H9 (cell line): ENCODE results near the gene FRMD1. TPM values are rescaled to one million over a fixed set of nuclear protein-coding genes. Genes with fewer than 3 reads are reported as not detected.

ENCODE experiments used
- DNase-seq: peaks from one replicate; pipeline ENCODE4 v3.0.0-alpha.2; 2017
- H2AFZ ChIP-seq: one replicate; pipeline ENCODE4 v1.6.1; 2013; ENCODE audit warnings: mild to moderate bottlenecking, low read length, control low read depth, moderate library complexity
- H2AK5ac ChIP-seq: 2 replicates; pipeline ENCODE4 v1.6.1; 2013; ENCODE audit warnings: low read length, control low read depth, mixed read lengths; ENCODE audit not compliant: insufficient read length
- H2BK120ac ChIP-seq: one replicate; pipeline ENCODE4 v1.6.1; 2013; ENCODE audit warnings: low read depth, mild to moderate bottlenecking, low read length, control low read depth, inconsistent platforms; ENCODE audit not compliant: poor library complexity, severe bottlenecking
- H2BK12ac ChIP-seq: 2 replicates; pipeline ENCODE4 v1.6.1; 2013; ENCODE audit warnings: low read length, control low read depth, mixed read lengths, low read depth; ENCODE audit not compliant: insufficient read length
- H2BK15ac ChIP-seq: 2 replicates; pipeline ENCODE4 v1.6.1; 2013; ENCODE audit warnings: low read depth, low read length, control low read depth
- H2BK20ac ChIP-seq: one replicate; pipeline ENCODE4 v1.6.1; 2013; ENCODE audit warnings: low read depth, mild to moderate bottlenecking, low read length, control low read depth, inconsistent platforms; ENCODE audit not compliant: poor library complexity, severe bottlenecking
- H2BK5ac ChIP-seq: 2 replicates; pipeline ENCODE4 v1.6.1; 2013; ENCODE audit warnings: low read length, control low read depth, mixed read lengths; ENCODE audit not compliant: insufficient read length
- H3K14ac ChIP-seq: 2 replicates; pipeline ENCODE4 v1.6.1; 2013; ENCODE audit warnings: low read length, control low read depth; ENCODE audit not compliant: insufficient read depth
- H3K18ac ChIP-seq: 2 replicates; pipeline ENCODE4 v1.6.1; 2013; ENCODE audit warnings: low read depth, mild to moderate bottlenecking, mixed read lengths, low read length, control low read depth; ENCODE audit not compliant: insufficient read length
- H3K23ac ChIP-seq: 2 replicates; pipeline ENCODE4 v1.6.1; 2013; ENCODE audit warnings: low read length, control low read depth, mixed read lengths, low read depth; ENCODE audit not compliant: insufficient read length
- H3K23me2 ChIP-seq: 2 replicates; pipeline ENCODE4 v1.6.1; 2013; ENCODE audit warnings: low read depth, mild to moderate bottlenecking, mixed read lengths, low read length, control low read depth; ENCODE audit not compliant: insufficient read length, poor library complexity, severe bottlenecking
- H3K27ac ChIP-seq: 2 replicates; pipeline ENCODE4 v1.5.1; 2013; ENCODE audit warnings: low read length, control low read depth, mixed read lengths, low read depth; ENCODE audit not compliant: insufficient read length
- H3K27me3 ChIP-seq: 2 replicates; pipeline ENCODE4 v1.6.1; 2013; ENCODE audit warnings: low read length, control low read depth, inconsistent platforms; ENCODE audit not compliant: insufficient read depth
- H3K4ac ChIP-seq: 2 replicates; pipeline ENCODE4 v1.6.1; 2013; ENCODE audit warnings: low read depth, mild to moderate bottlenecking, control low read depth, inconsistent platforms, low read length, moderate library complexity
- H3K4me1 ChIP-seq: 2 replicates; pipeline ENCODE4 v1.6.1; 2013; ENCODE audit warnings: low read length, control low read depth, inconsistent platforms; ENCODE audit not compliant: insufficient read depth
- H3K4me2 ChIP-seq: 2 replicates; pipeline ENCODE4 v1.6.1; 2013; ENCODE audit warnings: low read length, control low read depth, mixed read lengths; ENCODE audit not compliant: insufficient read length, insufficient read depth
- H3K56ac ChIP-seq: 2 replicates; pipeline ENCODE4 v1.6.1; 2013; ENCODE audit warnings: low read depth, mild to moderate bottlenecking, mixed read lengths, low read length, control low read depth; ENCODE audit not compliant: insufficient read length
- H3K79me1 ChIP-seq: 2 replicates; pipeline ENCODE4 v1.6.1; 2013; ENCODE audit warnings: low read depth, mild to moderate bottlenecking, moderate library complexity, low read length, control low read depth, inconsistent platforms; ENCODE audit not compliant: insufficient read depth, poor library complexity, severe bottlenecking
- H3K79me2 ChIP-seq: 2 replicates; pipeline ENCODE4 v1.6.1; 2013; ENCODE audit warnings: low read length, control low read depth, inconsistent platforms; ENCODE audit not compliant: insufficient read depth
- H3K9ac ChIP-seq: 2 replicates; pipeline ENCODE4 v1.6.1; 2013; ENCODE audit warnings: low read length, control low read depth, mixed read lengths; ENCODE audit not compliant: insufficient read length; ENCODE audit errors: extremely low read depth
- H3K9me3 ChIP-seq: one replicate; pipeline ENCODE4 v1.6.1; 2013; ENCODE audit warnings: low read depth, low read length, inconsistent platforms; ENCODE audit not compliant: control insufficient read depth
- H3T11ph ChIP-seq: one replicate; pipeline ENCODE4 v1.6.1; 2013; ENCODE audit warnings: mild to moderate bottlenecking, low read length, control low read depth, inconsistent platforms
- H4K20me1 ChIP-seq: one replicate; pipeline ENCODE4 v1.6.1; 2013; ENCODE audit not compliant: control insufficient read depth, insufficient read length, insufficient read depth
- H4K5ac ChIP-seq: 2 replicates; pipeline ENCODE4 v1.6.1; 2013; ENCODE audit warnings: low read depth, mild to moderate bottlenecking, mixed read lengths, low read length, control low read depth; ENCODE audit not compliant: insufficient read length
- H4K8ac ChIP-seq: replicated peaks from 2 replicates; pipeline ENCODE4 v1.6.1; 2013; ENCODE audit warnings: low read length, control low read depth, mixed read lengths, low read depth; ENCODE audit not compliant: insufficient read length
- H4K91ac ChIP-seq: 2 replicates; pipeline ENCODE4 v1.6.1; 2013; ENCODE audit warnings: low read depth, mild to moderate bottlenecking, moderate library complexity, mixed read lengths, low read length, control low read depth; ENCODE audit not compliant: insufficient read length
- H3K27ac Mint-ChIP-seq, 3 experiments: 2 replicates in 2 of 3; 3 replicates in 1 of 3; pipeline ENCODE4 v1.8.0; 2020 to 2021; ENCODE audit warnings: mixed read lengths in 3 of 3, mild to moderate bottlenecking in 1 of 3, moderate library complexity in 1 of 3
- H3K27me3 Mint-ChIP-seq: 2 replicates; pipeline ENCODE4 v1.8.0; 2021; ENCODE audit warnings: low read depth, mild to moderate bottlenecking, moderate library complexity, mixed read lengths
- H3K36me3 Mint-ChIP-seq, 3 experiments: 2 replicates in 2 of 3; 3 replicates in 1 of 3; pipeline ENCODE4 v1.8.0; 2020 to 2021; ENCODE audit warnings: low read depth in 3 of 3, mixed read lengths in 3 of 3; ENCODE audit not compliant: insufficient read depth in 1 of 3
- H3K4me1 Mint-ChIP-seq, 2 experiments: 2 replicates each; pipeline ENCODE4 v1.8.0; 2020; ENCODE audit warnings: mixed read lengths in 2 of 2
- H3K4me3 Mint-ChIP-seq, 2 experiments: 2 replicates in 1 of 2; 3 replicates in 1 of 2; pipeline ENCODE4 v1.8.0; 2020 to 2021; ENCODE audit warnings: mild to moderate bottlenecking in 2 of 2, mixed read lengths in 2 of 2, moderate library complexity in 1 of 2
- H3K9me3 Mint-ChIP-seq, 2 experiments: 2 replicates in 1 of 2; 3 replicates in 1 of 2; pipeline ENCODE4 v1.8.0; 2020; ENCODE audit warnings: mild to moderate bottlenecking in 2 of 2, mixed read lengths in 2 of 2, moderate library complexity in 1 of 2
- WGBS: extraction: QIAGEN DNeasy Blood & Tissue Kit; methylation state at CpG from one replicate; pipeline ENCODE4 v1.1.7; 2013; ENCODE audit warnings: missing lambda C conversion rate, low lambda C conversion rate, mixed read lengths; ENCODE audit not compliant: insufficient read length; ENCODE audit errors: extremely low coverage; 5-methylcytosine and 5-hydroxymethylcytosine counted together
- total RNA-seq: library from RNA; stranded (reverse); gene quantifications from 2 replicates; pipeline ENCODE4 v1.2.1, GENCODE V29; 2021
- TF ChIP-seq, protein P1 (sequence below): fragments of 200-600 bp; sonication (generic); conservative IDR thresholded peaks from 3 replicates; pipeline ENCODE4 v1.8.0; 2021; ENCODE audit warnings: antibody characterized with exemption, mild to moderate bottlenecking

The FRMD1 gene
- total RNA-seq, 1 experiment from 2014 or later, result not detected

DNA sequence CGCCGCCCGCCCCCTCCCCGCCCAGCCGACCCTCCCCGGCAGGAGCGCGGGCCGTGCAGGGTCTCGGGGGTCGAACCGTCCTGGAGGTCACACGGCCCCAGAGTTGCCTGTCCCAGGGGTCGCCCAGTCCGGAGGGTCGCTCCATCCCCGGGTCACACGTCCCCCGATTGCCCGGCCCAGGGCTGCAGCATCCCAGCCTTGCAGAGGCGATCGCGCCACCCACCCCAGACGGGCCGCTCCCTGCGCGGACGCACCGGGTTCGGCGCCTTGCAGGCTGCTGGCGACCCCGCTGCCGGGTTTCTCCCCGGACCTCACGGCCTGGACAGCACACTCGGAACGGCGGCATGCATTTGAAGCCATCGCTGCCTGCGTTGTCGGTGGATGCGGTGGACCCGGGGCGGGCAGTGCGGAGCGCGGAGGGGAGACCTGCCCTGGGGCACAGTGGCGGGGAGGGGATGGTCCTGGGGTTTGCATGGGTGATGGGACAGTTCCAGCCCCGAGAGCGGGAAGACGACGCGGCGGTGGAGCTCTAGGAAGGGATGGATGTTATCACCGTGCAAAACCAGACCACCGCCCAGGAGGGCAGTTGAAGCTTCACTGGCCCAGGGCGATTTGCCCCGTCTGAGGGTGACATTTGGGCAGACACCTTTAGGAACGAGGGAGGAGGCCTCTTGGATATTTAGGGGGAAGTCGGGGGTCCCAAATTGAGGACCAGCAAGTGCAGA lies 22.7 kb upstream of the FRMD1 start:
- no peak overlapping the region for H3K18ac ChIP-seq
- peaks cover 6% of the 10 kb centered on the region; the same call in 1 of the 2 replicates for H3K4me1 ChIP-seq
- H3K56ac ChIP-seq, result no peak overlapping the region
- H3T11ph ChIP-seq, result no peak overlapping the region
- H2BK15ac ChIP-seq, result no peak overlapping the region
- no peak overlapping the region for H4K91ac ChIP-seq
- H3K27ac ChIP-seq, result no peak overlapping the region
- no peak overlapping the region for H2BK5ac ChIP-seq
- H3K9me3 ChIP-seq, result no peaks in the 10 kb centered on the region
- H4K5ac ChIP-seq, result no peak overlapping the region
- TF ChIP-seq, protein P1, sequence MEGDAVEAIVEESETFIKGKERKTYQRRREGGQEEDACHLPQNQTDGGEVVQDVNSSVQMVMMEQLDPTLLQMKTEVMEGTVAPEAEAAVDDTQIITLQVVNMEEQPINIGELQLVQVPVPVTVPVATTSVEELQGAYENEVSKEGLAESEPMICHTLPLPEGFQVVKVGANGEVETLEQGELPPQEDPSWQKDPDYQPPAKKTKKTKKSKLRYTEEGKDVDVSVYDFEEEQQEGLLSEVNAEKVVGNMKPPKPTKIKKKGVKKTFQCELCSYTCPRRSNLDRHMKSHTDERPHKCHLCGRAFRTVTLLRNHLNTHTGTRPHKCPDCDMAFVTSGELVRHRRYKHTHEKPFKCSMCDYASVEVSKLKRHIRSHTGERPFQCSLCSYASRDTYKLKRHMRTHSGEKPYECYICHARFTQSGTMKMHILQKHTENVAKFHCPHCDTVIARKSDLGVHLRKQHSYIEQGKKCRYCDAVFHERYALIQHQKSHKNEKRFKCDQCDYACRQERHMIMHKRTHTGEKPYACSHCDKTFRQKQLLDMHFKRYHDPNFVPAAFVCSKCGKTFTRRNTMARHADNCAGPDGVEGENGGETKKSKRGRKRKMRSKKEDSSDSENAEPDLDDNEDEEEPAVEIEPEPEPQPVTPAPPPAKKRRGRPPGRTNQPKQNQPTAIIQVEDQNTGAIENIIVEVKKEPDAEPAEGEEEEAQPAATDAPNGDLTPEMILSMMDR, result no peak
- peak overlapping the region in 1 of 3 experiments; percentile 39; a peak in 2 of 7 replicates for H3K27ac Mint-ChIP-seq
- H2AK5ac ChIP-seq, result no peak overlapping the region
- H3K4me2 ChIP-seq, result no peak overlapping the region
- no peak overlapping the region for H2BK120ac ChIP-seq
- no peak overlapping the region for H3K4me3 Mint-ChIP-seq
- no peak overlapping the region for H2BK20ac ChIP-seq
- H3K79me1 ChIP-seq, result no peaks in the 10 kb centered on the region
- no peaks in the 10 kb centered on the region for H3K27me3 ChIP-seq
- no peak overlapping the region for H3K9ac ChIP-seq
- no peaks in the 10 kb centered on the region for H3K23me2 ChIP-seq
- peaks cover 35 to 47% of the 10 kb centered on the region in 2 experiments for H3K4me1 Mint-ChIP-seq
- no peaks in the 10 kb centered on the region for H3K36me3 Mint-ChIP-seq
- H3K9me3 Mint-ChIP-seq, result no peaks in the 10 kb centered on the region
- WGBS, result no CpG with 5 or more reads among the region's 61 CpGs
- H3K79me2 ChIP-seq, result no peaks in the 10 kb centered on the region
- H2AFZ ChIP-seq, result no peak overlapping the region
- H4K20me1 ChIP-seq, result no peaks in the 10 kb centered on the region
- no peak overlapping the region for H3K14ac ChIP-seq
- no peak overlapping the region for H2BK12ac ChIP-seq
- H3K23ac ChIP-seq, result no peak overlapping the region
- no peak for DNase-seq
- H3K4ac ChIP-seq, result no peak overlapping the region
- no peak overlapping the region for H4K8ac ChIP-seq
- peaks cover 3% of the 10 kb centered on the region for H3K27me3 Mint-ChIP-seq
